ENCODE data around the gene RRH.
"Not testable (repeated sequence)": the region's sequence is repeated elsewhere in the genome, so short reads cannot be mapped to it uniquely, and the experiment has no call there.

RRH gene

GRCh38 chr4:109847896-109848442, 20.2 kb downstream of the RRH start, which contains the start of gene LRIT3:
TSS of gene LRIT3 (plus strand) at chr4:109848107. CDS start at chr4:109848202, 95 bp downstream.
- DNase-seq, result no peak

GRCh38 chr4:109848501-109848900, 20.7 kb downstream of the RRH start:
- no peak for DNase-seq

- DNase-seq, result no peak
Observed at GRCh38 chr4:109850601-109851000, 22.8 kb downstream of the RRH start.

DNA sequence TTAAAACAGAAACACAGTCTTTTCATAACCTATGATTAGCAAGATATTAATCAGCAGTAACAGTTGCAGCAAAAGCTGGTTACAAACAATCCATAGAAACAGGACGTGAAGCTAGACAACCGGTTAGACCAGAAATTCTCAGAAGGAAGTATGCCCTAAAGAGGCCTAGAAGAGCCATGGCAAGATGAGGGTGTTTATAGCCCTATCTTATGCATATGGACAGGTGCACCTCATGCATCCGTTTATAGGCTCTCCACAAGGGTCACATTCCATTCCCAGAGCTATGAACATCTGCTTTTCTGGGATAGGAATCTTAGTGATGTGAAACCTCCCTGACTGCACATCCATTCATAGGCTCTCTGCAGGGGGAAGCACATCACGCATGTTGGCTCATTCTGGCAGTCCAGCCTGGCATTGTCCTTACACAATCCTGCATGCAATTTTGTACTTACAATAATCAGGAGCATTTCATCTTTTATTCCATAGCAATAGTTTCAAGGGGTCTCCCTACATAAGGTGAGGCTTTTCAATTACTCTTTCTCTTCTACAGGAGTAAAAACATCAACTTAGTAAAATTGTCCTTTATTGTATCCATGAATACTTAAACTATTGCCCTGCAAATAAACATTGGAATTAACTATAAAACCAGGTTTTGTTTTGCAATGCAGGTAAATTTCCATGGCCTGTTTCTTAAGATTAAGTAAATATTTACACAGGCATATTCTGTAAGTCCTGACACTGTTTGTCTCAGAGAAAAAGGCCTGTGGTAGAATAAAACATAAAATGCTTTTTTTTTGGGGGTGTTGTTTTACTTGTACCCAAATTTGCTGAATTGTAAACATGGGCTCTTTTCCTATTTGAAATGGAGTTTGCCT, 31.9 kb downstream of the RRH start:
- not testable (repeated sequence) for DNase-seq

GRCh38 chr4:109861271-109861670, 33.5 kb downstream of the RRH start:
- no peak for DNase-seq

GRCh38 chr4:109861916-109862511, 34.2 kb downstream of the RRH start:
- DNase-seq, result no peak

GRCh38 chr4:109864134-109864533, 36.4 kb downstream of the RRH start:
- no peak for DNase-seq

GRCh38 chr4:109870061-109870460, 42.3 kb downstream of the RRH start:
- DNase-seq, result no peak

DNA sequence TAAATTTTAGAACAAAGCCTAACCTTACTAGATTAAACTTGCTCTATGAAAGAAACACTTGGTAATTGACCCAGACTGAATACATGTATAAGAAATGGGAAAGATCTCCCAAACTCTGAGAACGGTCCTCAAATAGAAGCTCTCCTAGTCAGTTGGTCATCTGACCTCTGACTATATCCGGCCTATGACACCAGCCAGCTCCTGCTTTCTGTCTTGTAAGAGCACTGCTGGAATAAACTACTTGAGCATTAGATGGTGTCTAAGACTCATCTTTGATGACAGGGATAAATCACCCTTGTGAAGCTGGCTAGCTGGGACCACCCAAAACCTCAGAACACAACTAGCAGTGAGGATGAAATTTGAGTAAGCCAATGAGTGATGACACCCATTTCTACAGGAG, 44.3 kb downstream of the RRH start:
- no peak for DNase-seq

- DNase-seq, result no peak
Observed at GRCh38 chr4:109872950-109873656, 45.3 kb downstream of the RRH start.

- DNase-seq, result no peak
Observed at GRCh38 chr4:109873791-109874514, 46.2 kb downstream of the RRH start.

- no peak for DNase-seq
Observed at GRCh38 chr4:109875106-109875505, 47.3 kb downstream of the RRH start.

GRCh38 chr4:109875553-109875952, 47.8 kb downstream of the RRH start:
- not testable (repeated sequence) for DNase-seq

DNA sequence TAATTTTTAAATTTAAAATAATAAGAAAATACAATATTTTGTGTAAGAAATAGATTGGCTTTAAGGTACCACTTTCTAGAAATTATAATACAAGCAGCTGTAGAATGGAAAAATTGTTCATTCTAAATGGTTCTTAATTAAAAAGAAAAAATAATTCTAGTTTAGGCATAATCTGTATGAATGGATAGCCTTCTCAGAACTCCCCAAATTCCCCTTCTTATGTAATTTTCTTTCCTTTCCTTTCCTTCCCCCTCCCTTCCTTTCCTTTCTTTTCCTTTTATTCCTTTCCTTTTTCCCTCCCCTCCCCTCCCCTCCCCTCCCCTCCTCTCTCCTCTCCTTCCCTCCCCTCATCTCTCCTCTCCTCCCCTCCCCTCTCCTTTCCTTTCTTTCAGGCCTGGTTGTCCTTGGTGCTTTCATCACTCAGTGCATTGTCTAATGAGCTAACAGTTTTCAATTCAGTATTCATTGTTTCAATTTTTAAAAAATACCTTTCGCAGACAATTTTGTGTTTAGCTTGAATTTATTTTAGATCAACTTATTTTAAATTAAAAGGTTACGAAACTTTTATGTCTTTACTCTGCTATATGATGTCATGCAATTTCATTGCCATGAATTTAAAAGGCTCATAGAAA, 49.0 kb downstream of the RRH start:
- DNase-seq, result no peak

DNA sequence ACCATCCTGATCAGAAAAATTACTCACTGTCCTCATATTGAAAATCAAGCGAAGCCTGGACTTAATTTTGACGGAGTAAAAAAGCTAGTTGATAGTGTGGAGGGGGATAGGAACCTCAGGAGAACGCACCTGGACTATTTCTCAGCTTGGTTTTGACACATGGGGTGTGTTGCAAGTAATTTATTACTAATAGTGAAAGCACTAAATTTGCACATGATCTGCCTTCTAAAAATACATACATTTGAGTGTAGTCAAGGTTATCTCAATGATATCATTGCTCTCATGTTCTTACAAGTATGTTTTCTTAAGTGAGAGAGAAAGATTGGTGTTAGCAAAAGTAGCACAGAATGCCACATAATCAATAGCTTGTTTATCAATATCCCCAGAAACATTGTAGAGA, 49.6 kb downstream of the RRH start:
- no peak for DNase-seq

- no peak for DNase-seq
Observed at GRCh38 chr4:109878355-109878754, 50.6 kb downstream of the RRH start.

- no peak for DNase-seq
Observed at GRCh38 chr4:109879081-109879480, 51.3 kb downstream of the RRH start.

DNA sequence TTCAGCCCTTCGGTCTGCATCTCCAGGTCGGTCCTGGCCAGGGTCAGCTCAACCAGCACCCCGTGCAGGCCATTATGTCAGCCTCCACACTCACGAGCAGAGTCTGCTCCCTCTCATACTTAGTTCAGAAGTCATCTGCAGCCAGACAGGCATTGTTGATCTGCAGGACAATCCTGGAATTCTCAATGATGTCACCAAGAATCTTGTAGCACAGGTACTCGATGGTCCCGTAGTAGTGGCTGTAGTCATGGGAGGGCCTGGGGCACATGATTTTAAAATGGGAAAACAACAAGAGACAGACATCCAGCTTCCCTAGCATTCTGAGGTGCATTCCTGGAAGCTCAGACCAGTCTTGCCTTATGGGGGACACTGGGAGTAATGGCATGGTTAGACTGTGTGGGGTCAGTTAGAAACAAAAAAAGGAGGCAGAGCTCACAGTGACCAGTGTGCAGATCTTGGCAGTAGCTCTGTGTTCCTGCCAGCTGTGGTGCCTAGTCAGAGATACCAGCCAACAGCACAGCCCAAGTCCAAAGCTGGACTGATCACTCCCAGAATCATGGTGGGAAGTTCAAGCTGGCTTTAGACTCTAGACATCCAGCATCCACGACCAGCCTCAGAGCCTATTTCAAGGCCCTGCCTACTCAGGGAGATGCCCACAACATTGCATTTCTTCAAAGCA, 52.0 kb downstream of the RRH start:
- DNase-seq, result no peak

GRCh38 chr4:109886303-109886702, 58.5 kb downstream of the RRH start:
- DNase-seq, result no peak

DNA sequence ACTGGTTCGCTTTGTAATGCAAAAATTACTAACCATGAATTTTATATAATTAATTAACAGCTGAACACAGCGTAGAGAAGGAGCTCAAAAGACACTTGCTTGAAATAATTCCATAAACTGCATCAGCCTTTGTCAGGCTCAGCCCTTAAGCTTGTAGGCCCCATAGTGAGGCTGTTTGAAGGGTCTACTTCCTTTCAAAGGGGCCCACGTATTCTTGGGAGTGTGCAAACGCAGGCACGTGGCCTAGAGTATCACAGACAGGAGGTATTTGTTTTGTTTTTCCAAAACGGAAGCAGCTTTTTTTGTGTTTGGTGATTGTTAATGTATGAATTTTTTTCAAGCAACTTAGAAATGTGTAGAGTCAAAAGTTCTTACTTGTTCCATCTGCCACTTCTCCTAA, 59.3 kb downstream of the RRH start:
- DNase-seq, result no peak

DNA sequence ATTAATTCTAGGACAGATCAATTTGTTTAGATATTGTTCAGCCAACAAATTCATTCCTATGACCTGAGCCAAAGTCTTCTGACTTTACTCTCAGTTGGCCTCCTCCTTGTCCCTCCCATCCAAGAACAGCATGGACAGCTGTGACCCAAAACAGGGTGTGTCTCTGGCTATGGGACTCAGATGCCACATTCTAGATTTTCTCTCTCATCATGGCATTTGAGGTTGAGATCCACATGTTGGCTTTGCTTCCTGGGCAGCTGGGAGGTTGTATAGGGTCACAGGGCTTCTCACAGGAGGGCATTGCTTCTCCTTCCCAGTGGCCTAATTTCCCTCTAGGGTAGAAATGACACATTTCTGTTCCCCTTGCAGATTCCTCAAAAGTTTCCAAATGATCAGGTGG, 62.3 kb downstream of the RRH start:
- no peak for DNase-seq

Data from NCI-H2107 (cell line).